ENCODE measurements around the gene SNAP47.

SNAP47 gene

GRCh38 chr1:227731696-227732585 is 3.3 kb upstream of the SNAP47 start:
- DNase-seq: no peak

GRCh38 chr1:227732586-227733308 is 2.5 kb upstream of the SNAP47 start:
- no peak for DNase-seq

GRCh38 chr1:227733309-227733705 is 1.9 kb upstream of the SNAP47 start:
- no peak for DNase-seq

- DNase-seq: no peak
Measured at GRCh38 chr1:227733751-227734545, 1.3 kb upstream of the SNAP47 start.

GRCh38 chr1:227734546-227734855 is 734 bp upstream of the SNAP47 start:
- no peak for DNase-seq

- DNase-seq: peak in 1 of 56 donors; percentile 51
Measured at GRCh38 chr1:227735539-227736285, 477 bp downstream of the SNAP47 start.

- DNase-seq: no peak
Measured at GRCh38 chr1:227736814-227737432, 1.7 kb downstream of the SNAP47 start.

GRCh38 chr1:227738820-227739219 is 3.6 kb downstream of the SNAP47 start:
- no peak for DNase-seq

- DNase-seq: no peak
Measured at GRCh38 chr1:227739636-227740035, 4.4 kb downstream of the SNAP47 start.

- DNase-seq: no peak
Measured at GRCh38 chr1:227740401-227740960, 5.2 kb downstream of the SNAP47 start.

- no peak for DNase-seq
Measured at GRCh38 chr1:227741166-227741870, 6.1 kb downstream of the SNAP47 start.

- DNase-seq: no peak
Measured at GRCh38 chr1:227742738-227743715, 7.8 kb downstream of the SNAP47 start.

GRCh38 chr1:227744668-227745067 is 9.4 kb downstream of the SNAP47 start:
- no peak for DNase-seq

GRCh38 chr1:227745568-227746265 is 10.5 kb downstream of the SNAP47 start:
- DNase-seq: no peak

GRCh38 chr1:227746676-227747075 is 11.4 kb downstream of the SNAP47 start:
- DNase-seq: no peak

GRCh38 chr1:227747382-227747781 is 12.1 kb downstream of the SNAP47 start:
- no peak for DNase-seq

GRCh38 chr1:227747948-227748495 is 12.8 kb downstream of the SNAP47 start:
- no peak for DNase-seq
